Stimulated activated CD8-positive, alpha-beta memory T cell treated with anti-CD3 and anti-CD28 coated beads, Interleukin-12 subunit alpha, Interleukin-12 subunit beta, amount 100 ng/mL, for 4 hours (primary cell): Measurements from ENCODE around the gene SLC25A52.
"Not testable (repeated sequence)": the region's sequence is repeated elsewhere in the genome, so short reads cannot be mapped to it uniquely, and the experiment has no call there.

Experiments used
- DNase-seq: peaks from one replicate; pipeline ENCODE4 v3.0.0-alpha.2; 2020; ENCODE audit warnings: low read depth

Gene SLC25A52

DNA sequence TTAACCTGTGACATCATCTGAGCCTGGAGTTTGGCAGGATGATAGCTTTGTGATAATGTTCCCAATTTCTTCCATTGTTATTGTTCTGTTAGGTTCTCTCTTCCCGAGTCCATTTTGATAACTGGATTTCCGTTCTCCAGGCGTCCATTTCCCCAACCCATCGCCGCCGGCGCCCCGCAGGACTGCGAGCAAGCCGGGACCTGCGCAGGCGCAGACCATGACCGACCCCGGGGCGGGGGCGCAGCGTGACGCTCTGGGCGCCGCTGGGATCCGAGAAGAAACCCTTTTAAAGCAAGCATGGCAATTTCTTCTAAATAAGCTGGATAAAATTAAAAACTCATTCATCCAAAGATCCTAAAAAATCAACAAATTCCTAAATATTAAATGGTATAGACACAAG lies at the start of gene SLC25A52:
Gene SLC25A52, minus strand, starts transcription at position 186 of the 400 bp plus-strand sequence. CDS start 219 bp downstream, outside the sequence.
- DNase-seq: no peak

DNA sequence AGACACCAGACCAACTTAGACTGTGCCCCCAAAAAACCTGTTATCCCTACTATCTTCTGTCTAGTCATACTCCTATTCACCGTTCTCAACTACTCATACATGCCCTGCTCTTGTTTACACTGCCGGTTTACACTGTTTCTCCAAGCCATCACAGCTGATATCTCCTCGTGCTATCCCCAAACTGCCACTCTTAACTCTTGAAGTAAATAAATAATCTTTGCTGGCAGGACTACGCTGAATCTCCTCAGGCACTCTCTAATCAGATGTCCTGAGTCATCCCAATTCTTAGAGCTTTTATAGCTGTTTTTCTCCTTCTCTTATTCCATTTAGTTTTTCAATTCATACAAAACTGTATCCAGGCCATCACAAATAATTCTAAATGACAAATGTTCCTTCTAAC lies 48.4 kb upstream of the SLC25A52 start:
- DNase-seq: not testable (repeated sequence)

GRCh38 chr18:31801078-31801477 lies 40.4 kb upstream of the SLC25A52 start:
- no peak for DNase-seq

- not testable (repeated sequence) for DNase-seq
Observed at GRCh38 chr18:31799257-31799656, 38.6 kb upstream of the SLC25A52 start.

DNA sequence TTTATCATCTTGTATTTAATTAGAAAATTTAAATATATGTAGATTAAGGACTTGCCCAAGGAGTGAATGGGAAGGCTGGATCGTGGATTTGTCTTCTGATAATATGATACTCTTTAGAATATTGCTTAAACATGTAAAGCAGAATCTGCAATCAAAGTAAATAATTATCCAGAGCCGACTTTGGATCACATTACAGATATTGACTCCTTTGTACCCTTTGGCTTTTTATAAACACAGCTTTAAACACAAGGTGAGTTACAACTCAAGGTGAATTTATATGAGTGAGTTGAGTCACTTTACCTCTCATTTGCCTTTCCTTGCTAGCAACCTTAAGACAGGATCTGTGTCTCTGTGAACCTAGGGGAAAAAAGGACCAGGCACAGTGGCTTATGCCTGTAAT lies 37.7 kb upstream of the SLC25A52 start:
- no peak for DNase-seq

DNA sequence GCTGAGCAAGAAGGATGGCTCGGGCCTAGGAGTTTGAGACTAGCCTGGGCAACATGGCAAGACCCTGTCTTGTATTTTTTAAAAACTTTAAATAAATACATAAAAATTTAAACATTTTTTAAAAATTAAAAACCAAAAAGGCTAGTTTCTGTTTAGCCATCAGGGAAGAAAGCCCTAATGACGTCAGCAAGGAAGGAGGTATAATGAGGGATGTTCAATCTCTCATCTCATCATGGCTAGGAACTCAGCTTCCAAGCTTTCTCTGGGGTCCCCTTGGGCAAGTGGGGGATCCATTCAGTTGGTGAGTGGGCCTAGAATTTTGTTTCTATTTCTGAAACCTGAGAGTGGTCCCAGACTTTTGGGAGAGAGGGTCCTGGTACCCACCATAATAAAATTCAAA lies 35.1 kb upstream of the SLC25A52 start:
- no peak for DNase-seq

DNA sequence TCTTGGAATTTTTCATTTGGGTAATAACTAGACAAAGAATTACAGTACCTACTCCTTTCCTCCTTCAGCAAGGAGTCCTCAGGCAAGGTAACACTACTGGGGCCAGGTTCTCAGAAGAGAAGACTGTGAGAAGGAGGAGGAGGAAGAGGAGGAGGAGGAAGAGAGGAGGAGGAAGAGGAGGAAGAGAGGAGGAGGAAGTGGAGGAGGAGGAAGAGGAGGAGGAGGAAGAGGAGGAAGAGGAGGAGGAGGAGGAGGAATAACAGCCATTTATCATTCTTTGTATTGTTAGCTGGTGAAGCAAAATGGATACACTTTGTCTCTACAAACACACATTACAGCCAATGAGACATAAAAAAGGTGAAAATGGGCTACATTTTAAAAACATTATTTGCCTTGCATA lies 32.9 kb upstream of the SLC25A52 start:
- no peak for DNase-seq

DNA sequence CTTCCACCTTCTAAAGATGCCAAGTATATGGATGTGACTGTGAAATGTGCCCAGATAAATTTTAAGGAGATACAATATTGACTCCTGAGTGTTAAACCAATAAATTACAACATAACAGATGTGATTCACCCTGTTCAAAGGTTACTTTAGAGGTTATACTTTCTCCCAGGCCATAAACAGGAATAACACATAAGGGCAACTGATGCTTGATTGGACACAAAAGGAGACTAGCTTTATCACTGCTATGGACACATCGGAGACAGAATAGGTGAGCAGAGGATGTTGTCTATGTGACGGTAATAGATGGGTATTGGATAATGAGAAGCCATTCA lies 31.9 kb upstream of the SLC25A52 start:
- DNase-seq: no peak

DNA sequence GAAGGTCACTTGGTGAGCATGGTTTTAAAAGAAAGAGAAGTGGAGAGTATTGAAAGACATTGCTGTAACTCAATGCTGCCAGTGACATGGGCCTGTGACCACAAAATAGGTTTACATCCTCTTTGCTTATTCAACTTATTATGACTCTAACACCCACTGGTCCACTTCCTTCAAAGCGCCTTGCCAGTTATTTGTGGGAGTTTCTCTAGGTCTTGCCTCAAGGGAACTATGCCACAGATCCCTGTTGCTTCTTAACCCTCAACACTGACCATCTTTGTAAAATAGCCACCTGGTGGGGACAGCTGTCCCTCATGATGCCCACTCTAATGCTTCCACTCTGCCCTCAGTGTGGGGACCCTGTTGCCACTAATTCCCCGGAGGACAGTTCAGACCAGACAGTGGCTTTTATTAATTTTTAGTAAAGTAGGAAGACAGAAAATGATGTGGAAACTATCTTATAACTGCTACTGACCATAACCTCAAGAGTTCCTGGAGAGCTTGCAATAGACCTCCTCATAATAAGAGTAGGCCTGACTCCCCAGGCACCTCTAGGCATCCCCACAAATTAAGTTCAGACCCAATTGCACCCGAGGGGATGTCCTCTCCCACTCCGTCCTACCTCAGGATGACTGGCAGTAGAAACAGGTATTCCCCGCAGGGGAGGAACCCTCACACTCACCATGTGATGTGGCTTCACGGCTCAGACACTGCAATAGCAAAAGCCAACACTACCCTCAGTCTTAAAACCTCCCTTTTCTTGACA lies 31.3 kb upstream of the SLC25A52 start:
- DNase-seq: no peak

- DNase-seq: no peak
Observed at GRCh38 chr18:31789409-31789808, 28.7 kb upstream of the SLC25A52 start.

- DNase-seq: no peak
Observed at GRCh38 chr18:31783059-31783458, 22.4 kb upstream of the SLC25A52 start.

- no peak for DNase-seq
Observed at GRCh38 chr18:31778391-31778950, 17.8 kb upstream of the SLC25A52 start.

- DNase-seq: no peak
Observed at GRCh38 chr18:31776093-31776492, 15.4 kb upstream of the SLC25A52 start.

DNA sequence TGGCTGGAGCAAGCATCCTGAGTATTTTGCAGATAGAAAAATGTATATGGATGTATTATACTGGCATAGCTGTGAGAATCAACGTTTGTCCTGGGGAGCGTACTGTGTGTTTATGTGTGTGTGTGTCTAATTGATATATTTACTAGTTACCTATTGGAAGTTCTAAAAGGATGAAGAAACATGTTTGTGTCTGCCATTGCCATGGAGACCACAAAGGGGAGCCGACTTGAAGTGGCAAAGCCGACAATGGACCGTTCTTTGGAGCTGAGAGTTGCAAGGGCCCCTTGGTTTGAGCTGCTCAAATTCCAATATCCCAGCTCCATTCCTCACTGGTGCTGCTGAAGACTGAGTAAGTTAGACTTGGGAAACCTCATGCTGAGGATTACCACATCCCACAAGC lies 14.3 kb upstream of the SLC25A52 start:
- DNase-seq: no peak

GRCh38 chr18:31774477-31774785 lies 13.8 kb upstream of the SLC25A52 start:
- DNase-seq: no peak

DNA sequence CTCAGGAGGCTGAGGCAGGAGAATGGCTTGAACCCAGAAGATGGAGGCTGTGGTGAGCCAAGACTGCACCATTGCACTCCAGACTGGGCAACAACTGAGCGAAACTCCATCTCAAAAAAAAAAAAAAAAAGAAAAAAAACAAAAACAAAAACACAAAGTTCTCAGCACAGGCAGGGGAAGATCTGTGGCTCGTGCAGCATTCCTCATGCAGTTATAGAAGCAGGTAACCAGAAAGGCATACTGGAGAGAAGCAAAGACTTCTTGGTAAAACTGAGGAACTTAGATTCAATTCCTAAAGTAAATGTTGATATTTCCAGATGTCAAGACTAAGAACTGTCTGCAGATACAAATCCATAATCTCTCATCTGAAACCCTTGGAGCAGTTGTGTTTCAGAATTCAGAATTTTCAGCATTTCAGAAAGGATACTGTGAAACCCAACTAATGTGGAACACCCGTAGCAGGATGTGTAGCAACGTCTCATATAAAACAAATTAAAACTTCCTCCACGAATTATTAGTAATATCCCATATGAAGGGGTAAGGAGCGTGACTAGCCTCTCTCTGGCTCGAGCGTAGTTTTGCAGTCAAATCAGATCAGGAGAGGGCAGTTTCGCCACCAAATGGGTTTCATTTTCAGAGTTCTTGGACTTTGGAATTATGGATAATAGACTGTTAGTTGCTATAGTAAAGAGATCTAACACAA lies 13.2 kb upstream of the SLC25A52 start:
- DNase-seq: no peak

GRCh38 chr18:31772699-31773098 lies 12.0 kb upstream of the SLC25A52 start:
- no peak for DNase-seq

DNA sequence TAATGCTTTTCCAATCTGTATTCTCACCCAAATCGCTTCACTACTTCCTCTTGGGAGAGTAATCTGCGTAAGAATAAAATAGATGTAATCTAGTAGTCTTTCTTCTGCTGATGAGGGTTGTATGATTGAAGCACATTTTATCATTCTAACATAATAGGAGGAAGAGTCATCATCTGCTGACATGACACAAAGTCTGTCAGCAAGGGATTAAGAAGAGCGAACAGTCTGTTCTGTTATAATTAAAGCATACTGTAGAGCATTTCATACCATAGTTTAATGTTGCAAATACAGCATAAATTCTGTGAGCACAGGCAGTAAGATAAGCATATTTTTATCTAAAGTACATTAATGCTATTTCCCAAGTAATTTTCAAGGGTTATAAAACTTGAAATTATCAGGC lies 10.4 kb downstream of the SLC25A52 start:
- DNase-seq: no peak

- no peak for DNase-seq
Observed at GRCh38 chr18:31746396-31746795, 14.3 kb downstream of the SLC25A52 start.

GRCh38 chr18:31744321-31745067 lies 16.2 kb downstream of the SLC25A52 start:
- DNase-seq: no peak

- DNase-seq: not testable (repeated sequence)
Observed at GRCh38 chr18:31743600-31743999, 17.1 kb downstream of the SLC25A52 start.

- no peak for DNase-seq
Observed at GRCh38 chr18:31741097-31741735, 19.5 kb downstream of the SLC25A52 start.
